D721Med (cell line): ENCODE measurements around the gene LIMS2.
A peak's percentile ranks its signal among the peaks of the same experiment; 100 is the strongest.

Experiments
- DNase-seq: peaks from one replicate; pipeline ENCODE4 v3.0.0; 2011; ENCODE audit warnings: low spot score; ENCODE audit not compliant: insufficient read length
- FAIRE-seq: peaks from 2 replicates; lab custom pipeline; 2011; peaks lifted over from hg19 to GRCh38; lab: Jason Lieb, UNC
- TF ChIP-seq, protein P1 (sequence below): IDR thresholded peaks from 2 replicates; pipeline ENCODE4 v1.5.1; 2012; ENCODE audit warnings: mild to moderate bottlenecking, control low read depth; ENCODE audit not compliant: insufficient read depth; ENCODE audit errors: missing control alignments

The LIMS2 gene

DNA sequence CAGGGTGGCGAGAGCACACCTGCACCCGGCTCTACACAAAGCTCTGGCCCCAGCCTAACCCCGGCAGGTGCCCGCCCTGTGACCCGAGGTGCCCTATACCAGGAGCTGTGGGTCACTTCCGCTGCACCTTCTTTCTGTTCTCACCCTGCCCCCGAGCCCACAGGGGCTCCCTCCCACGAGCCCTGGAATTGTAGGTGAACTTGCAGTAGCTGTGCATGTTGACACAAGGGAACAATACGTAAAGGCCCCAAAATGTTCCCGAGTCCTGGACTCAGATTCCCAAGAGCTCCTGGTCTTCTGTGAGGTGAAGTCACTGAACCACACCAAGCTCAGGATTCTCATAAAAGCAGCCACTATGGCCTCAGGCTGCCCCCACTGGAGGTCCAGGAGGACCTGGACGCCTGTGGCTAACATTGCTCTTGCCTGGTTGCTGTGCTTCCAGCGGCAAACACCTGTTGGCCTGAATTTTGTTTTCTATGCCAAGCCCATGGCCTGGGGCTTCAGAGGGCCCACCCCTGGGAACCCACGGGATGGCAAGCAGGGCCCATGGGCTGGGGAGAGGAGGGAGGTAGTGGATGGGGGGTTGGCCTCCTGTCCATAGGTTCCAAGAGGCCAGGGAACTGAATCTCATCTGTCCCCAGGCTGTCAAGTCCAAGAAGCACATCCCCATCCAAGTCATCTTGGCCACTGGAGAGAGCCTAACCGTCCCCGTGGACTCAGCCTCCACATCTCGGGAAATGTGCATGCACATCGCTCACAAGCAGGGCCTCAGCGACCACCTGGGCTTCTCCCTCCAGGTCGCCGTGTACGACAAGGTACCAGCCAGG lies 52.6 kb downstream of the LIMS2 start:
- no peak for FAIRE-seq
- DNase-seq, result no peak
- TF ChIP-seq, protein P1, sequence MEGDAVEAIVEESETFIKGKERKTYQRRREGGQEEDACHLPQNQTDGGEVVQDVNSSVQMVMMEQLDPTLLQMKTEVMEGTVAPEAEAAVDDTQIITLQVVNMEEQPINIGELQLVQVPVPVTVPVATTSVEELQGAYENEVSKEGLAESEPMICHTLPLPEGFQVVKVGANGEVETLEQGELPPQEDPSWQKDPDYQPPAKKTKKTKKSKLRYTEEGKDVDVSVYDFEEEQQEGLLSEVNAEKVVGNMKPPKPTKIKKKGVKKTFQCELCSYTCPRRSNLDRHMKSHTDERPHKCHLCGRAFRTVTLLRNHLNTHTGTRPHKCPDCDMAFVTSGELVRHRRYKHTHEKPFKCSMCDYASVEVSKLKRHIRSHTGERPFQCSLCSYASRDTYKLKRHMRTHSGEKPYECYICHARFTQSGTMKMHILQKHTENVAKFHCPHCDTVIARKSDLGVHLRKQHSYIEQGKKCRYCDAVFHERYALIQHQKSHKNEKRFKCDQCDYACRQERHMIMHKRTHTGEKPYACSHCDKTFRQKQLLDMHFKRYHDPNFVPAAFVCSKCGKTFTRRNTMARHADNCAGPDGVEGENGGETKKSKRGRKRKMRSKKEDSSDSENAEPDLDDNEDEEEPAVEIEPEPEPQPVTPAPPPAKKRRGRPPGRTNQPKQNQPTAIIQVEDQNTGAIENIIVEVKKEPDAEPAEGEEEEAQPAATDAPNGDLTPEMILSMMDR, result no peak

DNA sequence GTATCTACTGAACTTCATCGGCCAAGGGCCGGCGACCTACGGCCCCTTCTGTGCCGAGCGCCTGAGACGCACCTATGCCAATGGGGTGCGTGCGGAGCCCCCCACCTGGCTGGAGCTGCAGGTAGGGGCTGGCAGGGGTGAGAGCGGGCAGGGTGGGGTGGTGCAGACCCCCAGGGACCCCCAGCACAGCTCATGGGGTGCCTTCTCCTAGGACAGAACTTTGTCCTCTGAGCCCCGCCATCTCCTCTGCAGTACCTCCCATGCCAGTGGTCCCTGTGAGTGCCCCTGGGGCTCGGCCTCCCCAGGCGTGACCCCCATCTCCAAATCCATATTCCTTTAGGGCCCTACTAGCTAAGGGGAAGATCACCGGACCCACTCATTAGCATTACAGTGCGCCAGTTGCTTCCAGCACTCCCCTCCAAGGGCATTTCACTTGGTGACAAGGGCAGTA lies 53.3 kb downstream of the LIMS2 start:
- no peak for DNase-seq
- TF ChIP-seq, protein P1, result no peak
- FAIRE-seq, result no peak

DNA sequence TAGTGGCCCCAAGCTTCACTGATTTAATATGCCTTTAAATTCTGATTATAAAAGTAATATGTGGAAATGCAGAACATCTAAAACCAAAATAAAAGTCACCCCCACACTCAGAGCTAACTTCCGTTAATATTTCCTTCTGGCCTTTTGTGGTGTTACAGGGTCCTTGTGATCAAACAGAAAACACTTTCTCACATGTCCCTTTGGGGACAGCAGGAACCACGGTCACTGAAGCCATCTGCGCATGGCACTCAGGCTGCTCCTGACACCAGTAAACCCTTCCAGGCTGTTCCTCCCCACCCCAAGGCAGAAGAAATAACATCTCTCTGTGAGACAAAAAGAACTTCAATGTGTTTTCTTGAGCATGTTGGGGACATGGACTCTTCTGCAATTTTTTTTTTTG lies 54.5 kb downstream of the LIMS2 start:
- TF ChIP-seq, protein P1, result no peak
- DNase-seq, result peak; percentile 13
- FAIRE-seq, result no peak

DNA sequence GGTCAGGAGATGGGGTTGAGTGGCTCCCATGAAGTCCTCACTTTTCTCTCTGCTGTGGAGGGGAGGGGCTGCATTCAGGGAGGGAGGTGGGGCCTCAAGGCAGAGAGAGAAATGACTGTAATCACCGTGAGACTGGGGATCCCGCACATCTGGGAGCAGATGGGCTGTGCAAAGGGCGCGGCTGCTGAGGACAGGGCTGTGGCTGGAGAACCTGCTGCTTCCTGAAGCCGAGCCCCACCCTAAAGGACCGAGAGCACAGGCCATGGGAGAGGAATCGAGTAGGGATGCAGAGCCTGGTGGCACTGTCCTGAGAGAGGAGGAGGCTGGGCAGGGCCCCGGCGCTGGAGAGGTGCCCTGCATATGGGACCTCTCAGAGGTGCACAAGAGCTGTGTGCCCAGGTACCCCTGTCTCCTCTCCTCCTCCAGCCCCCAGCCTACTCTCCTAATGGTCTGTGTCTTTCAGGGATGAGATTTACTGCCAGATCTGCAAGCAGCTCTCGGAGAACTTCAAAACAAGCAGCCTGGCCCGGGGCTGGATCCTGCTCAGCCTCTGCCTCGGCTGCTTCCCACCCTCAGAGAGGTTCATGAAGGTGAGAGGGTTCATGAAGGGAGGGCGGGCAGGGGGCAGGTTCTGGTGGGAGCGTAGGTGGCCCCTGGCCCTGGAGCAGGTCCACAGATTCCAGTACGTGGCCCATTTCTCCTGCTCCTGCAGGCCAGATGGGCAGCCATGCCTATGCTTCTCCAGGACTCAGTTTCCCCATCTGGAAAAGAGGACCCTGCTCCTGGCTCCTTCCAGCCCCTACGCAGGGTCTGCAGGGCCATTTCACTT lies 55.2 kb downstream of the LIMS2 start:
- FAIRE-seq (no peak), DNase-seq (peak; percentile 11)
- TF ChIP-seq, protein P1, result no peak

DNA sequence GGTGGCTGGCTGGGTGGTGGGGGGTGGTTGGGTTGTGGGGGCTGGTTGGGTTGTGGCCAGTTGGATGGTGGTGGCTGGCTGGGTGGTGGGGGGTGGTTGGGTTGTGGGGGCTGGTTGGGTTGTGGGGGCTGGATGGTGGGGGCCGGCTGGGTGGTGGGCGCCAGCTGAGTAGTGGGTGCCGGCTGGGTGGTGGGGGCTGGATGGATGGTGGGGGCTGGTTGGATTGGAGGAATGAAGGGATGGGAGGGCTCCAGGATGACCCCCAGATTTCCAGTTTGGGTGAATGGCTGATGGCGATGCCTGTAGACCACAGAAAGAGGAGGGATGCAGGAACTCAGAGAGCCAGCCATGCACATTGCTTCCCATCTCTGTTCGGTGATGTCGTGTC lies 56.1 kb downstream of the LIMS2 start:
- no peak for FAIRE-seq

DNA sequence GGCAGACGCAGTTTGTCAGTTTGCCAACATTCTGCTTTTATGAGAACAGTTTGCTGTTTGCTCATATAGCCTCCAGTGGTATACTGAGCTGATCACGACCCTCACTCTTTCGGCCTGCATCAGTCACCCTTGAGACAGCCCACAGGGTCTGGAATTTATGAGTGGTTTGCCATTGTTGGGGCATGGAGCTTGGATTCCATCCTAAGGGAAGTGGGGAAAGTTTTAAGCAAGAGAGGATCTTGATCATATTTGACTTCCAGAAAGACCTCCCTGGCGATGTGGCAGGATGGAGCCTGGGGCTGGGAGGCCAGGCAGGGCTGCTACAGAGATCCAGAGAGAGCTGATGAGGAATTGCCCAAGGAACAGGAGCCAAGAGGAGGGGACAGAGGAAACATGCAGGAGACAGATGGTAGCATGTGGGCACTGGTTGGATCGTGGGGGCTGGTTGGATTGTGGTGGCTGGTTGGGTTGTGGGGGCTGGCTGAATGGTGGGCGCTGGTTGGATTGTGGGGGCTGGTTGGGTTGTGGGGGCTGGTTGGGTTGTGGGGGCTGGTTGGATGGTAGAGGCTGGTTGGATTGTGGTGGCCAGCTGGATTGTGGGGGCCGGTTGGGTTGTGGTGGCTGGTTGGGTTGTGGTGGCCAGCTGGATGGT lies 56.7 kb downstream of the LIMS2 start:
- FAIRE-seq (no peak), DNase-seq (peak; percentile 8)
- TF ChIP-seq, protein P1, result no peak

More for the DNA sequence above, 56.1 kb downstream of the LIMS2 start:
- DNase-seq, result peak; percentile 21
- TF ChIP-seq, protein P1, result no peak
